ENCODE data around the gene TBX4. TPM values are rescaled to one million over a fixed set of nuclear protein-coding genes. Genes with fewer than 3 reads are reported as not detected.
A peak's percentile ranks its signal among the peaks of the same experiment; 100 is the strongest.

TBX4 gene
- total RNA-seq, 1 experiment from 2014 or later, result not detected

DNA sequence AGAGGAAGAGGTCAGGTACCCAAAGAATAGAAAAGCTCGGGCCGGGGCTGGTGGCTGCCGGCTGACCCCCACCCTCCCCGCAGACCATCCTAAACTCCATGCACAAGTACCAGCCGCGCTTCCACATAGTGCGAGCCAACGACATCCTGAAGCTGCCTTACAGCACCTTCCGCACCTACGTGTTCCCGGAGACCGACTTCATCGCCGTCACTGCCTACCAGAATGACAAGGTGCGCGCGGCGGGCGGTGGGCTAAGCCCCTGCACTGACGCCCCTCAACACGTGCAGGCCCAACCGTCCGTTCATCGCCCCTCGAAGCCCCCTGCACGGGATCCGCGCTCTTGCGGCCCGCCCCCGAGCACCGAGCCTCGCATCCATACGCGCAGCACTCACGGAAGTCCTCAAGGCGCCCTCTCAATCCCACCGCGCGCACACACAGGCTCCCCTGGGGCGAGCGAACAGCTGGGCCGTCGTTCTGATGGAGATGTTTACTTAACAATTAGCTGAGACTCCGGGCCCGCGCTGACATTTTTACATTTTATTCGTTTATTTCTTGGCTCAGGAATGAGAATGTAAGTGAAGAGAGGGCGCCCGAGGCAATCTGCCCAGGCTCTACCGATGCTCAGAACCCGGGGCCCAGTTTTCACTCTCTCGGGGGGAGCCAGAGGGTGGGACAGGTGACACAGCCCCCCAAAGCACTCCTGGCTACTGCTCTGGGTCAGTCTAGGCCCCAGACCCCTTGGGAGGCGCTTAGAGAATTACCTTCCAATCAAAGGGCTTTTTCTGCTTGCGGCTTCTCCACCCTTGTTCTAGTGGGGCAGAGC, 49.0 kb upstream of the TBX4 start:
- Mint-ChIP-seq H3K27ac (no peak overlapping the region), H3K36me3 (ENCODE audit: insufficient read depth in 1 of 3, low read depth in 3 of 3) (no peaks in the 10 kb centered on the region), H3K4me1 (peaks cover 21 to 25% of the 10 kb centered on the region in 2 experiments), H3K9me3 (peaks cover 0 to 5% of the 10 kb centered on the region in 2 experiments; a peak in 3 of 5 replicates), H3K27me3 (ENCODE audit: low read depth) (peaks cover 97% of the 10 kb centered on the region), H3K4me3 (peak overlapping the region in 1 of 2 experiments; percentile 37; a peak in 3 of 5 replicates)
- TF ChIP-seq, protein P1, sequence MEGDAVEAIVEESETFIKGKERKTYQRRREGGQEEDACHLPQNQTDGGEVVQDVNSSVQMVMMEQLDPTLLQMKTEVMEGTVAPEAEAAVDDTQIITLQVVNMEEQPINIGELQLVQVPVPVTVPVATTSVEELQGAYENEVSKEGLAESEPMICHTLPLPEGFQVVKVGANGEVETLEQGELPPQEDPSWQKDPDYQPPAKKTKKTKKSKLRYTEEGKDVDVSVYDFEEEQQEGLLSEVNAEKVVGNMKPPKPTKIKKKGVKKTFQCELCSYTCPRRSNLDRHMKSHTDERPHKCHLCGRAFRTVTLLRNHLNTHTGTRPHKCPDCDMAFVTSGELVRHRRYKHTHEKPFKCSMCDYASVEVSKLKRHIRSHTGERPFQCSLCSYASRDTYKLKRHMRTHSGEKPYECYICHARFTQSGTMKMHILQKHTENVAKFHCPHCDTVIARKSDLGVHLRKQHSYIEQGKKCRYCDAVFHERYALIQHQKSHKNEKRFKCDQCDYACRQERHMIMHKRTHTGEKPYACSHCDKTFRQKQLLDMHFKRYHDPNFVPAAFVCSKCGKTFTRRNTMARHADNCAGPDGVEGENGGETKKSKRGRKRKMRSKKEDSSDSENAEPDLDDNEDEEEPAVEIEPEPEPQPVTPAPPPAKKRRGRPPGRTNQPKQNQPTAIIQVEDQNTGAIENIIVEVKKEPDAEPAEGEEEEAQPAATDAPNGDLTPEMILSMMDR (conservative IDR thresholded peaks at IDR 0.05), result no peak
- H3K56ac ChIP-seq (ENCODE audit: insufficient read length, low read depth, low read length), result no peak overlapping the region
- H3K27me3 ChIP-seq (ENCODE audit: insufficient read depth, low read length), result peaks cover 93% of the 10 kb centered on the region
- no peak overlapping the region for H2BK15ac ChIP-seq (ENCODE audit: low read depth, low read length)
- no peaks in the 10 kb centered on the region for H3K9me3 ChIP-seq (ENCODE audit: control insufficient read depth, low read depth, low read length)
- no peaks in the 10 kb centered on the region for H3K79me1 ChIP-seq (ENCODE audit: insufficient read depth, low read depth, low read length, poor library complexity, severe bottlenecking)
- no peak overlapping the region for H4K8ac ChIP-seq (replicated peaks; ENCODE audit: insufficient read length, low read depth, low read length)
- no peaks in the 10 kb centered on the region for H3K79me2 ChIP-seq (ENCODE audit: insufficient read depth, low read length)
- no peak overlapping the region for H2AFZ ChIP-seq (ENCODE audit: low read length)
- no peak overlapping the region for H4K91ac ChIP-seq (ENCODE audit: insufficient read length, low read depth, low read length)
- H3K9ac ChIP-seq (ENCODE audit: extremely low read depth, insufficient read length, low read length), result no peak overlapping the region
- H3K23me2 ChIP-seq (ENCODE audit: insufficient read length, low read depth, low read length, poor library complexity, severe bottlenecking), result peaks cover 6% of the 10 kb centered on the region
- no peak overlapping the region for H2AK5ac ChIP-seq (ENCODE audit: insufficient read length, low read length)
- no peak overlapping the region for H3K23ac ChIP-seq (ENCODE audit: insufficient read length, low read depth, low read length)
- H3K4me2 ChIP-seq (ENCODE audit: insufficient read depth, insufficient read length, low read length), result peak overlapping the region; percentile 30
- H3K14ac ChIP-seq (ENCODE audit: insufficient read depth, low read length), result no peak overlapping the region; the same call in 1 of the 2 replicates
- H3K27ac ChIP-seq (ENCODE audit: insufficient read length, low read depth, low read length), result no peak overlapping the region
- no peak overlapping the region for H3K4ac ChIP-seq (ENCODE audit: low read depth, low read length)
- no peak overlapping the region for H2BK12ac ChIP-seq (ENCODE audit: insufficient read length, low read depth, low read length)
- H3K18ac ChIP-seq (ENCODE audit: insufficient read length, low read depth, low read length), result no peak overlapping the region
- no peak overlapping the region for H2BK5ac ChIP-seq (ENCODE audit: insufficient read length, low read length)
- DNase-seq, result peak; percentile 82
- no peaks in the 10 kb centered on the region for H3K4me1 ChIP-seq (ENCODE audit: insufficient read depth, low read length)
- H4K20me1 ChIP-seq (ENCODE audit: control insufficient read depth, insufficient read depth, insufficient read length), result peaks cover 2% of the 10 kb centered on the region
- no peak overlapping the region for H4K5ac ChIP-seq (ENCODE audit: insufficient read length, low read depth, low read length)
- no CpG with 5 or more reads among the region's 55 CpGs for WGBS (ENCODE audit: extremely low coverage, insufficient read length, low lambda C conversion rate)
- no peak overlapping the region for H3T11ph ChIP-seq (ENCODE audit: low read length)
- H2BK20ac ChIP-seq (ENCODE audit: low read depth, low read length, poor library complexity, severe bottlenecking), result no peak overlapping the region
- no peak overlapping the region for H2BK120ac ChIP-seq (ENCODE audit: low read depth, low read length, poor library complexity, severe bottlenecking)

All from H9 (cell line).